NT2/D1 (cell line): ENCODE data around the gene RBM26.
"Not testable (repeated sequence)": the region's sequence is repeated elsewhere in the genome, so short reads cannot be mapped to it uniquely, and the experiment has no call there.

Source experiments
- DNase-seq: peaks from one replicate; pipeline ENCODE4 v3.0.0-alpha.2; 2011; ENCODE audit warnings: low read depth, low spot score
- H3K27me3 ChIP-seq: 2 replicates; pipeline ENCODE4 v1.6.0; 2011; ENCODE audit warnings: mild to moderate bottlenecking; ENCODE audit not compliant: insufficient read length, insufficient read depth
- H3K36me3 ChIP-seq: 2 replicates; pipeline ENCODE4 v1.6.1; 2011; ENCODE audit warnings: mild to moderate bottlenecking, low read length, mixed read lengths; ENCODE audit not compliant: insufficient read depth, insufficient read length
- H3K4me1 ChIP-seq: 2 replicates; pipeline ENCODE4 v1.5.1; 2011; ENCODE audit not compliant: insufficient read depth, insufficient read length
- H3K4me3 ChIP-seq: 2 replicates; pipeline ENCODE4 v1.5.1; 2011; ENCODE audit warnings: low read depth; ENCODE audit not compliant: insufficient read length
- H3K9ac ChIP-seq: 2 replicates; pipeline ENCODE4 v1.6.0; 2011; ENCODE audit warnings: low read depth; ENCODE audit not compliant: insufficient read length
- H3K9me3 ChIP-seq: 2 replicates; pipeline ENCODE4 v1.5.1; 2011; ENCODE audit warnings: mild to moderate bottlenecking, low read length; ENCODE audit not compliant: insufficient read depth
- SUZ12 ChIP-seq: IDR thresholded peaks from 2 replicates; pipeline ENCODE4 v1.6.1; 2011; ENCODE audit not compliant: insufficient read length, insufficient read depth; ENCODE audit errors: extremely low read depth
- YY1 ChIP-seq: IDR thresholded peaks from 2 replicates; pipeline ENCODE4 v1.6.1; 2011; ENCODE audit not compliant: insufficient read length, insufficient read depth
- ZNF274 ChIP-seq: IDR thresholded peaks from 2 replicates; pipeline ENCODE4 v1.6.1; 2011; ENCODE audit warnings: mild to moderate bottlenecking, low read depth, low read length

RBM26 gene

GRCh38 chr13:79281339-79281747 lies 124.7 kb downstream of the RBM26 start:
- no peaks in the 10 kb centered on the region for H3K27me3 ChIP-seq
- TF ChIP-seq SUZ12: no peak
- no peak for TF ChIP-seq YY1
- TF ChIP-seq ZNF274: no peak
- no peaks in the 10 kb centered on the region for H3K36me3 ChIP-seq
- DNase-seq: peak; percentile 79
- H3K9ac ChIP-seq: no peak overlapping the region
- no peaks in the 10 kb centered on the region for H3K4me1 ChIP-seq
- no peak overlapping the region for H3K4me3 ChIP-seq
- no peaks in the 10 kb centered on the region for H3K9me3 ChIP-seq

- H3K4me3 ChIP-seq, H3K27me3 ChIP-seq, H3K4me1 ChIP-seq, DNase-seq, H3K9ac ChIP-seq, H3K9me3 ChIP-seq, H3K36me3 ChIP-seq: not testable (repeated sequence)
Measured at GRCh38 chr13:79279735-79280134, 126.3 kb downstream of the RBM26 start.

GRCh38 chr13:79273045-79273444 lies 133.0 kb downstream of the RBM26 start:
- H3K9me3 ChIP-seq: peaks cover 7% of the 10 kb centered on the region; the same call in 1 of the 2 replicates
- no peak for TF ChIP-seq YY1
- no peak for TF ChIP-seq SUZ12
- no peak for TF ChIP-seq ZNF274
- no peaks in the 10 kb centered on the region for H3K4me1 ChIP-seq
- H3K36me3 ChIP-seq: no peaks in the 10 kb centered on the region
- no peak for DNase-seq
- H3K4me3 ChIP-seq: no peak overlapping the region
- no peaks in the 10 kb centered on the region for H3K27me3 ChIP-seq
- H3K9ac ChIP-seq: no peak overlapping the region

- Histone ChIP-seq H3K4me1 (no peaks in the 10 kb centered on the region), H3K4me3 (no peak overlapping the region), H3K9me3 (peaks cover 10% of the 10 kb centered on the region; the same call in 1 of the 2 replicates), H3K9ac (no peak overlapping the region), H3K27me3 (no peaks in the 10 kb centered on the region), H3K36me3 (no peaks in the 10 kb centered on the region)
- no peak for DNase-seq
- no peak for TF ChIP-seq SUZ12
- no peak for TF ChIP-seq YY1
- no peak for TF ChIP-seq ZNF274
Measured at GRCh38 chr13:79271616-79272015, 134.4 kb downstream of the RBM26 start.

DNA sequence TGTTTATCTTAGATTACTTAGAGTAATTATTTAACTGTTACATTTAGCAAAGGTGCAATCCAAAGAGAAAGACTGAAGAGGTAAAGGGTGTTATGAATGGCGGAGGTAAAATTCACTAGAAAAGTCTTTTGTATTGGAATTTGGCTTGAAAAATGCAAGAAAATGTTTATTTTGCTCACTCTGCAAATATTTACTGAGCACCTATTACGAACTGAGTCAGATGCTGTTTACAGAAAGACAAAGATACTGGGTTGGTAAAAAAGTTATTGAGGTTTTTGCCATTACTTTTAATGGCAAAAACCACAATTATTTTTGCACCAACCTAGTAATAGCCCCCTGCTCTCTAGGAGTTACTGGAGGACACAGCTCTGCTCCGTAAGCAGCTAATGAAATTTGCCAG lies 135.2 kb downstream of the RBM26 start:
- Histone ChIP-seq H3K9ac (no peak overlapping the region), H3K4me3 (no peak overlapping the region), H3K36me3 (no peaks in the 10 kb centered on the region), H3K27me3 (no peaks in the 10 kb centered on the region), H3K9me3 (peaks cover 10% of the 10 kb centered on the region; the same call in 1 of the 2 replicates), H3K4me1 (no peaks in the 10 kb centered on the region)
- TF ChIP-seq ZNF274 (no peak), SUZ12 (no peak), YY1 (no peak)
- DNase-seq: no peak
